ENCODE data around the gene FOSB. TPM values are rescaled to one million over a fixed set of nuclear protein-coding genes. Genes with fewer than 3 reads are reported as not detected.

The FOSB gene
- polyA plus RNA-seq, 2 of the 4 experiments (the other 2 are of a cell fraction): 0.57 to 48.8 TPM

GRCh38 chr19:45457776-45458175, 10.0 kb upstream of the FOSB start:
- Histone ChIP-seq H3K4me2 (no peak overlapping the region), H3K9me3 (no peaks in the 10 kb centered on the region), H3K4me1 (peaks cover 40% of the 10 kb centered on the region), H3K4me3 (no peak overlapping the region), H3K27ac (peak overlapping the region in 1 of 2 experiments; percentile 45; a peak in 2 of 6 replicates)
- ChIA-PET POLR2A (no interaction called here), CTCF (interaction anchor here (2.5 to 33.4 kb wide), 4 partner anchors 9 to 28 kb away, joined by 6 to 1883 read pairs (median 102); partner anchors contain the start of genes ERCC1 and FOSB)
- no peak for FAIRE-seq
- DNase-seq (ENCODE audit: low read depth in 1 of 2, low spot score in 1 of 2): no peak
- TF ChIP-seq KDM1A (IDR thresholded peaks at IDR 0.05; ENCODE audit: low read depth): 0 out of 2 replicates have a peak, but pooled peaks have one; percentile 24
- 0 out of 2 replicates have a peak, but pooled peaks have one; percentile 41 for TF ChIP-seq CHD4 (IDR thresholded peaks at IDR 0.05; ENCODE audit: borderline replicate concordance)
- TF ChIP-seq ZFP36 (IDR thresholded peaks at IDR 0.05; ENCODE audit: borderline replicate concordance, partially characterized antibody): peak; percentile 99
- no peak for TF ChIP-seq FOSB (CRISPR knock-in tag; IDR thresholded peaks at IDR 0.05)
- ATAC-seq: no peak

GRCh38 chr19:45460807-45461347, 6.9 kb upstream of the FOSB start:
- H3K27ac ChIP-seq: 0 out of 6 replicates have a peak overlapping the region, but pooled peaks of 1 of the 2 experiments have one; percentile 9
- H3K4me3 ChIP-seq: no peak overlapping the region
- ChIA-PET CTCF (interaction anchor here (0.6 to 33.4 kb wide), 5 partner anchors 18 to 820 kb away, joined by 3 to 1883 read pairs (median 9); partner anchors contain the start of gene ERCC1), POLR2A (no interaction called here)
- ATAC-seq (no peak), DNase-seq (ENCODE audit: low read depth in 1 of 2, low spot score in 1 of 2) (no peak), FAIRE-seq (no peak)
- no peaks in the 10 kb centered on the region for H3K9me3 ChIP-seq
- TF ChIP-seq ZFP36 (IDR thresholded peaks at IDR 0.05; ENCODE audit: borderline replicate concordance, partially characterized antibody): peak; percentile 60
- no peak for TF ChIP-seq REST (IDR thresholded peaks at IDR 0.05)
- no peak for TF ChIP-seq TP53 (CRISPR knock-in tag; IDR thresholded peaks at IDR 0.05)
- no peak for TF ChIP-seq ZNF302 (CRISPR knock-in tag; IDR thresholded peaks at IDR 0.05)
- no peak for TF ChIP-seq BHLHE40 (IDR thresholded peaks at IDR 0.05; ENCODE audit: low read depth, low read length)
- no peak for TF ChIP-seq ZSCAN20 (CRISPR knock-in tag; IDR thresholded peaks at IDR 0.05)
- no peak for TF ChIP-seq ESRRA (IDR thresholded peaks at IDR 0.05; ENCODE audit: borderline replicate concordance, low read length)
- 61% methylated on average over 8 of the region's 8 CpGs for WGBS (ENCODE audit: missing lambda C conversion rate)
- H3K4me2 ChIP-seq: no peak overlapping the region
- H3K4me1 ChIP-seq: peaks cover 15% of the 10 kb centered on the region

GRCh38 chr19:45462174-45462573, 5.6 kb upstream of the FOSB start:
- ChIA-PET CTCF (interaction anchor here (0.7 to 33.4 kb wide), 4 partner anchors 16 to 276 kb away, joined by 4 to 1883 read pairs (median 89); partner anchors contain the start of gene ERCC1), POLR2A (no interaction called here)
- TF ChIP-seq BCL3 (IDR thresholded peaks at IDR 0.05): no peak
- TF ChIP-seq CHD4 (IDR thresholded peaks at IDR 0.05; ENCODE audit: borderline replicate concordance): no peak
- H3K4me1 ChIP-seq: peaks cover 14% of the 10 kb centered on the region
- FAIRE-seq (no peak), ATAC-seq (no peak), DNase-seq (ENCODE audit: low read depth in 1 of 2, low spot score in 1 of 2) (no peak)
- 57% methylated on average over 4 of the region's 4 CpGs for whole genome bisulfite sequencing (ENCODE audit: missing lambda C conversion rate)
- no peaks in the 10 kb centered on the region for H3K9me3 ChIP-seq
- no peak overlapping the region for H3K4me3 ChIP-seq
- no peak overlapping the region for H3K27ac ChIP-seq
- H3K4me2 ChIP-seq: no peak overlapping the region

- no peak overlapping the region for H3K4me2 ChIP-seq
- H3K9me3 ChIP-seq: no peaks in the 10 kb centered on the region
- CTCF ChIA-PET: interaction anchor here (2.7 to 33.4 kb wide), 3 partner anchors 15 to 26 kb away, joined by 9 to 1883 read pairs (median 169); partner anchors contain the start of gene ERCC1
- H3K27ac ChIP-seq: no peak overlapping the region
- no peak for FAIRE-seq
- H3K4me1 ChIP-seq: peaks cover 18% of the 10 kb centered on the region
- ATAC-seq: no peak
- POLR2A ChIA-PET: no interaction called here
- 72% methylated on average over 4 of the region's 4 CpGs for WGBS (ENCODE audit: missing lambda C conversion rate)
- no peak overlapping the region for H3K4me3 ChIP-seq
- no peak for DNase-seq (ENCODE audit: low read depth in 1 of 2, low spot score in 1 of 2)
- TF ChIP-seq USF2 (IDR thresholded peaks at IDR 0.05) (no peak), KDM5A (IDR thresholded peaks at IDR 0.05) (no peak), REST (IDR thresholded peaks at IDR 0.05) (no peak), MAZ (IDR thresholded peaks at IDR 0.05; ENCODE audit: borderline replicate concordance, low read depth, low read length) (no peak), SMC3 (IDR thresholded peaks at IDR 0.05) (no peak), TP53 (CRISPR knock-in tag; IDR thresholded peaks at IDR 0.05) (no peak), EHF (CRISPR knock-in tag; IDR thresholded peaks at IDR 0.05) (no peak), TFCP2L1 (CRISPR knock-in tag; IDR thresholded peaks at IDR 0.05) (no peak), CHD2 (IDR thresholded peaks at IDR 0.05; ENCODE audit: low read length, partially characterized antibody) (no peak)
Observed at GRCh38 chr19:45463241-45463640, 4.6 kb upstream of the FOSB start.
